HCT116 (cell line): ENCODE measurements around the gene APOLD1. TPM values are rescaled to one million over a fixed set of nuclear protein-coding genes. Genes with fewer than 3 reads are reported as not detected.

ENCODE experiments used
- ATAC-seq: fragments of 200-7000 bp; cut with Tn5 transposase; 2 replicates; pipeline ENCODE4 v1.9.1; 2020; ENCODE audit warnings: mild to moderate bottlenecking, moderate library complexity
- BruUV-seq: library from RNA; stranded (reverse); fragments of 400-500 nt; replicated peaks from 2 replicates; lab custom pipeline; 2021; lab: Mats Ljungman, UMichigan
- CTCF ChIA-PET: fragments of 300-600 bp; sonication (Branson Sonifier 250); formaldehyde crosslinking; loops from one replicate; lab custom pipeline; 2021; ENCODE audit warnings: antibody characterized with exemption; lab: Charles Lee
- POLR2A ChIA-PET: fragments of 300-600, 350-600 bp; sonication (Branson Sonifier 250); formaldehyde crosslinking; loops from one replicate; lab custom pipeline; 2021; ENCODE audit warnings: antibody characterized with exemption; lab: Charles Lee
- RAD21 ChIA-PET, 2 experiments: fragments of 300-600 bp; sonication (Branson Sonifier 250); formaldehyde crosslinking; loops; one replicate each; lab custom pipeline; 2023; ENCODE audit warnings: low total read pairs in 2 of 2; ENCODE audit not compliant: uncharacterized antibody in 2 of 2, unreplicated experiment in 2 of 2, low non-redundant PET in 1 of 2; lab: Charles Lee
- DNase-seq: peaks from one replicate; pipeline ENCODE4 v3.0.0-alpha.2; 2010; ENCODE audit warnings: low read depth, low spot score
- H2AFZ ChIP-seq: fragments of 200-600 bp; shearing (Covaris generic), sonication (generic); 2 replicates; pipeline ENCODE4 v1.6.1; 2017; ENCODE audit warnings: low read depth, mixed run types, mixed read lengths, antibody characterized with exemption, low read length; ENCODE audit not compliant: poor library complexity, severe bottlenecking
- H3K27ac ChIP-seq: 2 replicates; pipeline ENCODE4 v1.5.1; 2012; ENCODE audit warnings: low read depth, low read length
- H3K27me3 ChIP-seq: fragments of 200-600 bp; sonication (generic); 2 replicates; pipeline ENCODE4 v1.6.1; 2016; ENCODE audit warnings: mixed run types, low read length, mixed read lengths; ENCODE audit not compliant: insufficient read depth
- H3K36me3 ChIP-seq, 2 experiments: fragments of 200-500 bp in 1 of 2; fragments of 200-600 bp in 1 of 2; sonication (Bioruptor generic) in 1 of 2; sonication (generic) in 1 of 2; 2 replicates each; pipeline versions ENCODE4 v1.5.1 to v1.6.1; 2014 to 2016; ENCODE audit warnings: low read length in 2 of 2, inconsistent platforms in 1 of 2, mixed read lengths in 1 of 2, mixed run types in 1 of 2; ENCODE audit not compliant: insufficient read depth in 2 of 2, control insufficient read depth in 1 of 2
- H3K4me1 ChIP-seq, 2 experiments: fragments of 200-600 bp in 1 of 2; sonication (generic) in 1 of 2; 2 replicates each; pipeline versions ENCODE4 v1.5.1 to v1.6.1; 2012 to 2017; ENCODE audit warnings: low read length in 2 of 2, inconsistent platforms in 1 of 2, mild to moderate bottlenecking in 1 of 2, mixed read lengths in 1 of 2, mixed run types in 1 of 2, moderate library complexity in 1 of 2; ENCODE audit not compliant: insufficient read depth in 2 of 2, control insufficient read depth in 1 of 2
- H3K4me2 ChIP-seq: fragments of 200-600 bp; sonication (generic); 2 replicates; pipeline ENCODE4 v1.6.1; 2017; ENCODE audit warnings: mixed run types, low read length, mixed read lengths
- H3K4me3 ChIP-seq, 2 experiments: fragments of 200-600 bp in 1 of 2; sonication (generic) in 1 of 2; replicated peaks in 1 of 2; 2 replicates each; pipeline ENCODE4 v1.5.1; 2011 to 2016; ENCODE audit warnings: low read length in 2 of 2, control low read depth in 1 of 2, low read depth in 1 of 2, mild to moderate bottlenecking in 1 of 2, mixed read lengths in 1 of 2, mixed run types in 1 of 2
- H3K79me2 ChIP-seq: fragments of 200-600 bp; sonication (generic); 2 replicates; pipeline ENCODE4 v1.6.1; 2017; ENCODE audit warnings: mild to moderate bottlenecking, mixed run types, low read length, moderate library complexity, mixed read lengths; ENCODE audit not compliant: insufficient read depth
- H3K9ac ChIP-seq: fragments of 200-600 bp; sonication (generic); 2 replicates; pipeline ENCODE4 v1.6.1; 2016; ENCODE audit warnings: low read length, mixed read lengths
- H3K9me2 ChIP-seq: fragments of 200-600 bp; sonication (generic), shearing (Covaris generic); 2 replicates; pipeline ENCODE4 v1.6.1; 2017; ENCODE audit warnings: mixed run types, mild to moderate bottlenecking, moderate library complexity; ENCODE audit not compliant: insufficient read depth
- H3K9me3 ChIP-seq, 2 experiments: fragments of 200-500 bp in 1 of 2; fragments of 200-600 bp in 1 of 2; sonication (Bioruptor generic) in 1 of 2; sonication (generic) in 1 of 2; 2 replicates each; pipeline ENCODE4 v1.6.1; 2014 to 2017; ENCODE audit warnings: low read length in 2 of 2, mixed read lengths in 2 of 2, inconsistent platforms in 1 of 2, low read depth in 1 of 2, mild to moderate bottlenecking in 1 of 2, mixed run types in 1 of 2, moderate library complexity in 1 of 2; ENCODE audit not compliant: control insufficient read depth in 1 of 2, insufficient read depth in 1 of 2
- H4K20me1 ChIP-seq: fragments of 200-600 bp; sonication (generic), shearing (Covaris generic); 2 replicates; pipeline ENCODE4 v1.6.1; 2017; ENCODE audit warnings: mixed run types, mild to moderate bottlenecking, moderate library complexity; ENCODE audit not compliant: insufficient read depth
- CEBPB ChIP-seq: IDR thresholded peaks from 2 replicates; pipeline ENCODE4 v1.6.1; 2012; ENCODE audit warnings: low read depth
- CTCF ChIP-seq, 3 experiments: fragments of 200-600 bp in 1 of 3; sonication (generic) in 1 of 3; IDR thresholded peaks in 2 of 3; conservative IDR thresholded peaks in 1 of 3; 2 replicates each; pipeline ENCODE4 v1.5.1; 2012 to 2017; ENCODE audit warnings: low read depth in 2 of 3, low read length in 2 of 3, antibody characterized with exemption in 1 of 3, borderline replicate concordance in 1 of 3, control low read depth in 1 of 3, mild to moderate bottlenecking in 1 of 3, mixed read lengths in 1 of 3, mixed run types in 1 of 3, moderate library complexity in 1 of 3; ENCODE audit not compliant: insufficient read depth in 1 of 3
- EGR1 ChIP-seq: IDR thresholded peaks from 2 replicates; pipeline ENCODE4 v1.6.1; 2012; ENCODE audit warnings: low read depth
- ELF1 ChIP-seq: IDR thresholded peaks from 2 replicates; pipeline ENCODE4 v1.6.1; 2012; ENCODE audit warnings: low read depth, borderline replicate concordance
- EZH2 ChIP-seq: fragments of 200-600 bp; sonication (generic); IDR thresholded peaks from 2 replicates; pipeline ENCODE4 v1.6.1; 2017; ENCODE audit warnings: antibody characterized with exemption, mixed run types
- EZH2phosphoT487 ChIP-seq: fragments of 200-600 bp; IDR thresholded peaks from 2 replicates; pipeline ENCODE4 v1.6.1; 2018; ENCODE audit warnings: antibody characterized with exemption, borderline replicate concordance
- FOSL1 ChIP-seq: IDR thresholded peaks from 2 replicates; pipeline ENCODE4 v1.6.1; 2012; ENCODE audit warnings: low read depth
- JUND ChIP-seq: IDR thresholded peaks from 2 replicates; pipeline ENCODE4 v1.6.1; 2012
- MAX ChIP-seq: IDR thresholded peaks from 2 replicates; pipeline ENCODE4 v1.6.1; 2012
- POLR2AphosphoS5 ChIP-seq: IDR thresholded peaks from 2 replicates; pipeline ENCODE4 v1.6.1; 2011; ENCODE audit warnings: mild to moderate bottlenecking, low read depth, low read length, moderate library complexity
- RAD21 ChIP-seq: IDR thresholded peaks from 2 replicates; pipeline ENCODE4 v1.6.1; 2012; ENCODE audit warnings: low read depth, mild to moderate bottlenecking
- REST ChIP-seq: IDR thresholded peaks from 2 replicates; pipeline ENCODE4 v1.6.1; 2012; ENCODE audit warnings: low read depth
- SIN3A ChIP-seq: IDR thresholded peaks from 2 replicates; pipeline ENCODE4 v1.6.1; 2012; ENCODE audit warnings: low read depth
- SP1 ChIP-seq: IDR thresholded peaks from 2 replicates; pipeline ENCODE4 v1.6.1; 2012; ENCODE audit warnings: low read depth
- SRF ChIP-seq: IDR thresholded peaks from 2 replicates; pipeline ENCODE4 v1.6.1; 2012; ENCODE audit warnings: low read depth
- TCF7L2 ChIP-seq: IDR thresholded peaks from 2 replicates; pipeline ENCODE4 v1.7.0; 2011; ENCODE audit warnings: borderline replicate concordance, inconsistent platforms; ENCODE audit not compliant: insufficient read depth, insufficient read length; ENCODE audit errors: extremely low read depth
- YY1 ChIP-seq: IDR thresholded peaks from 2 replicates; pipeline ENCODE4 v1.6.1; 2011; ENCODE audit warnings: low read length, low read depth, moderate library complexity, mild to moderate bottlenecking; ENCODE audit not compliant: insufficient replicate concordance; ENCODE audit errors: extremely low read depth
- ZBTB33 ChIP-seq: IDR thresholded peaks from 2 replicates; pipeline ENCODE4 v1.6.1; 2011; ENCODE audit warnings: mild to moderate bottlenecking, low read length, moderate library complexity; ENCODE audit not compliant: insufficient replicate concordance; ENCODE audit errors: extremely low read depth
- ZFX ChIP-seq: fragments of 450-650 bp; IDR thresholded peaks from 2 replicates; pipeline ENCODE4 v1.6.1; 2017
- ZNF274 ChIP-seq: fragments of 200-500 bp; sonication (Bioruptor generic); IDR thresholded peaks from 2 replicates; pipeline ENCODE4 v1.6.1; 2014; ENCODE audit warnings: mild to moderate bottlenecking, low read depth, low read length, inconsistent platforms
- intact Hi-C: fragments of 100-400 bp; cut with micrococcal nuclease; formaldehyde crosslinking; loops from 2 replicates; pipeline ENCODE4 v1.10.0; 2022
- total RNA-seq: library from RNA; stranded (reverse); gene quantifications from one replicate; pipeline ENCODE4 v1.2.1, GENCODE V29; 2021; ENCODE audit not compliant: unreplicated experiment

Gene APOLD1
- total RNA-seq, 1 experiment from 2014 or later = 3.9 TPM

- peak; percentile 32; the same call in 1 of the 2 replicates for ATAC-seq
Measured at GRCh38 chr12:12745576-12746211, 39.8 kb upstream of the APOLD1 start.

More at GRCh38 chr12:12745576-12746211, 39.8 kb upstream of the APOLD1 start:
- ChIA-PET RAD21 (no interaction called here), CTCF (interaction anchor here (4.4 kb wide), 1 partner anchor 9 kb away, joined by 30 read pairs; no protein-coding TSS in a partner anchor), POLR2A (interaction anchor here (0.6 to 1.3 kb wide), 2 partner anchors 9 to 29 kb away, joined by 3 read pairs; no protein-coding TSS in a partner anchor)
- Histone ChIP-seq H3K9ac (peak overlapping the region; percentile 23; the same call in 1 of the 2 replicates), H3K4me1 (peaks cover 5 to 17% of the 10 kb centered on the region in 2 experiments), H2AFZ (no peak overlapping the region), H3K27ac (no peak overlapping the region), H3K9me2 (no peaks in the 10 kb centered on the region), H3K4me3 (no peak overlapping the region), H3K27me3 (no peaks in the 10 kb centered on the region), H3K36me3 (no peaks in the 10 kb centered on the region), H3K79me2 (no peaks in the 10 kb centered on the region), H3K9me3 (no peaks in the 10 kb centered on the region), H3K4me2 (peak overlapping the region; percentile 20), H4K20me1 (no peaks in the 10 kb centered on the region)
- no peak for DNase-seq
- intact Hi-C loops = no loop called here
- BruUV-seq = no TSS peak
- TF ChIP-seq SIN3A (no peak), EZH2phosphoT487 (no peak), POLR2AphosphoS5 (no peak), RAD21 (no peak), REST (no peak), CTCF (IDR thresholded peaks at IDR 0.05 in 2 of 3, conservative IDR thresholded peaks at IDR 0.05 in 1 of 3; ENCODE audit: borderline replicate concordance in 1 of 3, insufficient read depth in 1 of 3, low read depth in 2 of 3, low read length in 2 of 3) (no peak), ZFX (no peak), TCF7L2 (no peak), EZH2 (no peak), FOSL1 (no peak), MAX (no peak), CEBPB (no peak), ELF1 (no peak), SP1 (no peak), ZNF274 (no peak), SRF (no peak), JUND (no peak), EGR1 (no peak), YY1 (no peak), ZBTB33 (no peak)
